OCI-LY3 (cell line): ENCODE data around the gene GPBP1.
A peak's percentile ranks its signal among the peaks of the same experiment; 100 is the strongest.

Experiments
- H2AFZ ChIP-seq: fragments of 200-600, 300-600 bp; shearing (Covaris generic); 2 replicates; pipeline ENCODE4 v1.6.0; 2014; ENCODE audit warnings: antibody characterized with exemption, low read depth, low read length
- H3K27ac ChIP-seq: fragments of 200-600, 300-600 bp; sonication (generic); 2 replicates; pipeline ENCODE4 v1.5.1; 2014; ENCODE audit warnings: mild to moderate bottlenecking, low read length, moderate library complexity, mixed read lengths
- H3K27me3 ChIP-seq: fragments of 200-600, 300-600 bp; sonication (generic); 2 replicates; pipeline ENCODE4 v1.6.1; 2014; ENCODE audit warnings: low read depth, low read length, mixed read lengths
- H3K36me3 ChIP-seq: fragments of 200-600, 300-600 bp; sonication (generic); replicated peaks from 2 replicates; pipeline ENCODE3; 2014; ENCODE audit warnings: low read depth, low read length, mixed read lengths
- H3K4me1 ChIP-seq: fragments of 300-600, 200-600 bp; sonication (generic); 2 replicates; pipeline ENCODE4 v1.6.1; 2014; ENCODE audit warnings: low read length, mixed read lengths
- H3K4me2 ChIP-seq: fragments of 200-600, 300-600 bp; sonication (generic); 2 replicates; pipeline ENCODE4 v1.6.1; 2014; ENCODE audit warnings: low read length, mixed read lengths
- H3K4me3 ChIP-seq: fragments of 300-600, 200-600 bp; sonication (generic); 2 replicates; pipeline ENCODE4 v1.5.1; 2014; ENCODE audit warnings: antibody characterized with exemption, mild to moderate bottlenecking, low read length, moderate library complexity
- H3K79me2 ChIP-seq: fragments of 300-600, 200-600 bp; shearing (Covaris generic); 2 replicates; pipeline ENCODE4 v1.6.1; 2014; ENCODE audit warnings: mild to moderate bottlenecking, low read length, mixed read lengths
- H3K9ac ChIP-seq: fragments of 300-600, 200-600 bp; shearing (Covaris generic); 2 replicates; pipeline ENCODE4 v1.6.0; 2014; ENCODE audit warnings: mild to moderate bottlenecking, low read length, moderate library complexity
- H3K9me3 ChIP-seq: fragments of 200-600, 300-600 bp; shearing (Covaris generic); 2 replicates; pipeline ENCODE4 v1.6.1; 2014; ENCODE audit warnings: low read length, mixed read lengths; ENCODE audit not compliant: insufficient read depth
- H4K20me1 ChIP-seq: fragments of 200-600, 300-600 bp; sonication (generic); 2 replicates; pipeline ENCODE4 v1.6.1; 2016; ENCODE audit warnings: low read length, mixed read lengths; ENCODE audit not compliant: insufficient read depth
- CTCF ChIP-seq: fragments of 200-600, 300-600 bp; sonication (generic); IDR thresholded peaks from 2 replicates; pipeline ENCODE4 v1.5.1; 2014; ENCODE audit warnings: antibody characterized with exemption, low read length, low read depth
- EZH2phosphoT487 ChIP-seq: fragments of 200-600 bp; shearing (Covaris generic); IDR thresholded peaks from 2 replicates; pipeline ENCODE4 v1.6.1; 2018; ENCODE audit warnings: antibody characterized with exemption, mixed run types, low read depth

GPBP1 gene

DNA sequence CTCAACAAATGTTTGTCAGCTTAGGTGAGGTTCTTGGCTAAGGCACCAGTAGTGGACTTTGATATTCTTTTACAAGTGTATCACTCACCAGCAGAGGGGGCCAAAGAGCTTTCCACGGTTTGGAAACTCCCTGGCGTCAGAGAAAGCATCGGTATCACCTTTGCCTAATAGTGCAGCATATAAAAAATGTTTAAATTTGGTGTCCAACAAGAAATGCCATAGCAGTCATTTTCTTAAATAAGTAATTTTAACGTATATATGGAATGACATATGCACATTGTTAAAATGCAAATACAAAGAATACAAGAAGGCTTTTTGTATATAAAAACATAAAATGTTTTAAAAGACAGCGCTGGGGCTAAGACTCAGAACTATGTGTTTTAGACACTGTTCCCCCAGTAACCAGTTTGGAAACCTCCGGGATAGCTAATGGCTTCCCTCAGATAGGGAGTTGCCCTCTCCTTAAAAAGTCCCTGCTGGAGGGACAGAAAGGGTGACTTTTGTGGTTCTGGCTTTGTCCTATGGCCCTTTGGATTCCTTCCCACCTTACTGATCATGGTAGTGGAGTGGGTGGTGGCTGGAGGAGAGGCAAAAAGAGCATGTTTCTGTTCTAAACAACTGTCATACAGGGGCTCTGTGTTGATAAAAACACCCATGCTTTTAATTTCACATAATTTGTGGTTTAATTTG, 124.6 kb downstream of the GPBP1 start:
- Histone ChIP-seq H3K27me3 (no peaks in the 10 kb centered on the region), H3K9me3 (no peaks in the 10 kb centered on the region), H3K27ac (no peak overlapping the region), H2AFZ (peak overlapping the region; percentile 72), H3K4me1 (peaks cover 12% of the 10 kb centered on the region), H4K20me1 (no peaks in the 10 kb centered on the region), H3K9ac (peak overlapping the region; percentile 40), H3K4me2 (peak overlapping the region; percentile 93), H3K4me3 (peak overlapping the region; percentile 76), H3K79me2 (no peaks in the 10 kb centered on the region), H3K36me3 (no peaks in the 10 kb centered on the region)
- TF ChIP-seq CTCF (peak; percentile 60), EZH2phosphoT487 (no peak)

- H3K27ac ChIP-seq = no peak overlapping the region
- peak overlapping the region; percentile 40 for H3K9ac ChIP-seq
- peak overlapping the region; percentile 98 for H2AFZ ChIP-seq
- no peaks in the 10 kb centered on the region for H3K27me3 ChIP-seq
- H3K79me2 ChIP-seq = no peaks in the 10 kb centered on the region
- peak overlapping the region; percentile 93 for H3K4me2 ChIP-seq
- peaks cover 12% of the 10 kb centered on the region for H3K4me1 ChIP-seq
- peak overlapping the region; percentile 76 for H3K4me3 ChIP-seq
- no peaks in the 10 kb centered on the region for H3K36me3 ChIP-seq
- no peaks in the 10 kb centered on the region for H4K20me1 ChIP-seq
- TF ChIP-seq EZH2phosphoT487 = no peak
- TF ChIP-seq CTCF = peak; percentile 64
- H3K9me3 ChIP-seq = no peaks in the 10 kb centered on the region
Observed at GRCh38 chr5:57298985-57299491, 125.2 kb downstream of the GPBP1 start.

- H4K20me1 ChIP-seq = no peaks in the 10 kb centered on the region
- no peak overlapping the region for H3K4me3 ChIP-seq
- TF ChIP-seq EZH2phosphoT487 = no peak
- no peaks in the 10 kb centered on the region for H3K9me3 ChIP-seq
- no peaks in the 10 kb centered on the region for H3K79me2 ChIP-seq
- no peaks in the 10 kb centered on the region for H3K27me3 ChIP-seq
- peaks cover 12% of the 10 kb centered on the region for H3K4me1 ChIP-seq
- no peak overlapping the region for H2AFZ ChIP-seq
- H3K4me2 ChIP-seq = no peak overlapping the region
- H3K27ac ChIP-seq = no peak overlapping the region
- no peaks in the 10 kb centered on the region for H3K36me3 ChIP-seq
- H3K9ac ChIP-seq = no peak overlapping the region
Observed at GRCh38 chr5:57299986-57300385, 126.1 kb downstream of the GPBP1 start.

DNA sequence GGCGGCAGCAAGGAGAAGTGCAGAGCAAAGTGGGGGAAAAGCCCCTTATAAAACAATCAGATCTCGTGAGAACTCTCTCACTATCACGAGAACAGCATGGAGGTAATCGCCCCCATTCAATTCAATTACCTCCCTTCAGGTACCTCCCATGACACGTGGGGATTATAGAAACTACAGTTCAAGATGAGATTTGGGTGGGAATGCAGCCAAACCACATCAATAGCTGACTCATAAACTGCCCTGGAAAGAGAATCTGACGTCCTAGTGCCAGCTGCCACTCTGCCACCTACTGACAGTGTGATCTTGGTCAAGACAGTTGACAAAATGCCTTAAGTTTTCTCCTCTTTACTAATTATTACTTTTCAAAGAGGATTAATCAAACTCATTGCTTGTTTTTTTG, 128.3 kb downstream of the GPBP1 start:
- Histone ChIP-seq H3K36me3 (no peaks in the 10 kb centered on the region), H3K4me3 (no peak overlapping the region), H2AFZ (no peak overlapping the region), H3K27ac (no peak overlapping the region), H3K4me2 (no peak overlapping the region), H3K9ac (no peak overlapping the region), H3K79me2 (no peaks in the 10 kb centered on the region), H3K9me3 (no peaks in the 10 kb centered on the region; the same call in 1 of the 2 replicates), H4K20me1 (no peaks in the 10 kb centered on the region), H3K27me3 (no peaks in the 10 kb centered on the region), H3K4me1 (peaks cover 12% of the 10 kb centered on the region)
- TF ChIP-seq CTCF (peak; percentile 20), EZH2phosphoT487 (no peak)
